Liver (tissue), 3 donors: Measurements from ENCODE around the gene PTPRD.

Experiments used
- FOXA2 ChIP-seq: IDR thresholded peaks from 2 replicates; pipeline ENCODE4 v1.6.1; 2016; ENCODE audit warnings: antibody characterized with exemption
- RXRA ChIP-seq, 2 donors: IDR thresholded peaks; 2 replicates each; pipeline ENCODE4 v1.6.1; 2017 to 2018; ENCODE audit warnings: antibody characterized with exemption in 2 of 2, mild to moderate bottlenecking in 1 of 2
- TAF1 ChIP-seq: conservative IDR thresholded peaks from 2 replicates; pipeline ENCODE4 v1.6.1; 2016; ENCODE audit warnings: antibody characterized with exemption, mild to moderate bottlenecking
- TF ChIP-seq, protein P1 (sequence below): IDR thresholded peaks from 2 replicates; pipeline ENCODE4 v1.6.1; 2016; ENCODE audit warnings: antibody characterized with exemption
- TF ChIP-seq, protein P2 (sequence below): fragments of 150-350 bp; IDR thresholded peaks from 2 replicates; pipeline ENCODE4 v1.5.1; 2017; ENCODE audit warnings: improper control_type of control experiment, low read depth, low read length; ENCODE audit not compliant: missing input control
- TF ChIP-seq, protein P3 (sequence below): IDR thresholded peaks from 2 replicates; pipeline ENCODE4 v1.6.1; 2016; ENCODE audit warnings: antibody characterized with exemption
- donor health status: healthy.
- donor health status: healthy.

DNA sequence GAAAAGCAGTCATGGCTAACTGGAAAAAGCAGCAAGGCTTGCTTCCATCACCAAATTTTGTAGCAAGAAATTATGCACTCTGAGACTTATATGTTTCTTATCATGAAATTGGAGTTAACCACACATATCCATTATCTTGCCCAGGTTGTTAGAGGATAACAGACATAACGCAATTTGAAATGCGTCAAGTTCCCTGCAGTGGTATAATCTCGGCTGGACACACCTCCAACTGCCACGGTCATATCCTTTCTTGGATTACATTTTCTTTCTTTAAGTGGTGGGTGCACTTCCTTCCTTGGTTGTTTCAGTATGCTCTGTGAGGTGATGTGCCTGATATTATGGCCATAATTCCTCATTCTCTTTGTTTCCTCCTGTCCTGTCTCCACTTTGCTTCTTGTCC is 2118.2 kb downstream of the PTPRD start:
- no peak for TF ChIP-seq FOXA2
- TF ChIP-seq, protein P1, sequence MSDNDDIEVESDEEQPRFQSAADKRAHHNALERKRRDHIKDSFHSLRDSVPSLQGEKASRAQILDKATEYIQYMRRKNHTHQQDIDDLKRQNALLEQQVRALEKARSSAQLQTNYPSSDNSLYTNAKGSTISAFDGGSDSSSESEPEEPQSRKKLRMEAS, result no peak
- TF ChIP-seq TAF1, result no peak
- TF ChIP-seq, protein P2, sequence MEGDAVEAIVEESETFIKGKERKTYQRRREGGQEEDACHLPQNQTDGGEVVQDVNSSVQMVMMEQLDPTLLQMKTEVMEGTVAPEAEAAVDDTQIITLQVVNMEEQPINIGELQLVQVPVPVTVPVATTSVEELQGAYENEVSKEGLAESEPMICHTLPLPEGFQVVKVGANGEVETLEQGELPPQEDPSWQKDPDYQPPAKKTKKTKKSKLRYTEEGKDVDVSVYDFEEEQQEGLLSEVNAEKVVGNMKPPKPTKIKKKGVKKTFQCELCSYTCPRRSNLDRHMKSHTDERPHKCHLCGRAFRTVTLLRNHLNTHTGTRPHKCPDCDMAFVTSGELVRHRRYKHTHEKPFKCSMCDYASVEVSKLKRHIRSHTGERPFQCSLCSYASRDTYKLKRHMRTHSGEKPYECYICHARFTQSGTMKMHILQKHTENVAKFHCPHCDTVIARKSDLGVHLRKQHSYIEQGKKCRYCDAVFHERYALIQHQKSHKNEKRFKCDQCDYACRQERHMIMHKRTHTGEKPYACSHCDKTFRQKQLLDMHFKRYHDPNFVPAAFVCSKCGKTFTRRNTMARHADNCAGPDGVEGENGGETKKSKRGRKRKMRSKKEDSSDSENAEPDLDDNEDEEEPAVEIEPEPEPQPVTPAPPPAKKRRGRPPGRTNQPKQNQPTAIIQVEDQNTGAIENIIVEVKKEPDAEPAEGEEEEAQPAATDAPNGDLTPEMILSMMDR, result no peak
- TF ChIP-seq, protein P3, sequence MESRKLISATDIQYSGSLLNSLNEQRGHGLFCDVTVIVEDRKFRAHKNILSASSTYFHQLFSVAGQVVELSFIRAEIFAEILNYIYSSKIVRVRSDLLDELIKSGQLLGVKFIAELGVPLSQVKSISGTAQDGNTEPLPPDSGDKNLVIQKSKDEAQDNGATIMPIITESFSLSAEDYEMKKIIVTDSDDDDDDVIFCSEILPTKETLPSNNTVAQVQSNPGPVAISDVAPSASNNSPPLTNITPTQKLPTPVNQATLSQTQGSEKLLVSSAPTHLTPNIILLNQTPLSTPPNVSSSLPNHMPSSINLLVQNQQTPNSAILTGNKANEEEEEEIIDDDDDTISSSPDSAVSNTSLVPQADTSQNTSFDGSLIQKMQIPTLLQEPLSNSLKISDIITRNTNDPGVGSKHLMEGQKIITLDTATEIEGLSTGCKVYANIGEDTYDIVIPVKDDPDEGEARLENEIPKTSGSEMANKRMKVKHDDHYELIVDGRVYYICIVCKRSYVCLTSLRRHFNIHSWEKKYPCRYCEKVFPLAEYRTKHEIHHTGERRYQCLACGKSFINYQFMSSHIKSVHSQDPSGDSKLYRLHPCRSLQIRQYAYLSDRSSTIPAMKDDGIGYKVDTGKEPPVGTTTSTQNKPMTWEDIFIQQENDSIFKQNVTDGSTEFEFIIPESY, result no peak
- TF ChIP-seq RXRA (IDR thresholded peaks at IDR 0.05), result no peak
